Measurements from ENCODE around the gene B3GNT3. TPM values are rescaled to one million over a fixed set of nuclear protein-coding genes. Genes with fewer than 3 reads are reported as not detected.

The B3GNT3 gene, protein sequence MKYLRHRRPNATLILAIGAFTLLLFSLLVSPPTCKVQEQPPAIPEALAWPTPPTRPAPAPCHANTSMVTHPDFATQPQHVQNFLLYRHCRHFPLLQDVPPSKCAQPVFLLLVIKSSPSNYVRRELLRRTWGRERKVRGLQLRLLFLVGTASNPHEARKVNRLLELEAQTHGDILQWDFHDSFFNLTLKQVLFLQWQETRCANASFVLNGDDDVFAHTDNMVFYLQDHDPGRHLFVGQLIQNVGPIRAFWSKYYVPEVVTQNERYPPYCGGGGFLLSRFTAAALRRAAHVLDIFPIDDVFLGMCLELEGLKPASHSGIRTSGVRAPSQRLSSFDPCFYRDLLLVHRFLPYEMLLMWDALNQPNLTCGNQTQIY
- under 1 TPM in 1 of 9 donors, not detected in 8; 0.39 TPM for total RNA-seq
- under 1 TPM in 1 of 3 donors, not detected in 2; 0.03 TPM for polyA plus RNA-seq
- long read RNA-seq, donor 1 = 0 reads
- long read RNA-seq, donor 2 = 0 reads
- long read RNA-seq, donor 3 = 0 reads
- long read RNA-seq, donor 4 = 0 reads
- long read RNA-seq, donor 5 = 0 reads
- long read RNA-seq, donor 6 = 0 reads
- long read RNA-seq, donor 7 = 0 reads
- long read RNA-seq, donor 8 = 0 reads
- long read RNA-seq, donor 9 = 0 reads
- long read RNA-seq, donor 10 = 0 reads

DNA sequence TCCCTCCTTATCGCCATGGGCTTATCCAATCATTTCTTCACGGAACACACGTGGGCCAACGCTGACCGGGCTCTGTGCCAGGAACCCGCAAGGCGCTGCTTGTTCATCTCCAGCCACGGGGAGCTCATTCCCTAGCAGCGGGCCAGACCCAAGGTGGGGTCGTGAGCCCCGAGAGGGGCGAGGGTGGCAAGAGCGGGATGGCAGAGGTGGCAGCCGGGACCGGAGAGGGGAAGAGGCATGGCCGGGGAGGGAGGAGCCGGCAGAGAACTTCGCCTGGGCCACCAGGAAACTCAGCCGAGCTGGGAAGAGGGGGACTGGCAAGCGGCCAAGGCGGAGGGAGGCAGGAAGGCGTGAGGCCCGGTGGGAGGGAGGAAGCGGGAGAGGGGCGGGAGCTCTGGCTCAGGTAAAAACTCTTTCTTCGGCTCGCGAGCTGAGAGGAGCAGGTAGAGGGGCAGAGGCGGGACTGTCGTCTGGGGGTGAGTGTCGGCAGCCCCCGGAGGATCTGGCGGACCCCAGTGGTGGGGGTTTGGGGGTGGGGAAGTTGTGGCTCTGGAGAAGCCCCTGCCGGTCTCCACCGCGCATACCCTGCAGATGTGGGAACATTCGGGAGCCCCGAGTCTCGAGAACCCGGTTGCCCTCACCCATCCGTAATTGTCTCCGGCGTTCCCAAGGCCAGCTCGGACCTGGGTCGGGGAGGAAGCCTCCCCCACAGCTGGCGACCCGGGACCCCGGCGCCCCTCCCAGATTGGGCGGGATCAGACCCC, at the start of gene B3GNT3:
B3GNT3 (plus strand) TSS at position 408 of the 764 bp plus-strand sequence. CDS start 12,670 bp downstream, outside the sequence.
- intact Hi-C loops (cut with DNase I) = no loop called here
- H3K27me3 ChIP-seq = peaks cover 33% of the 10 kb centered on the region
- 4 to 8% (median 4%) methylated on average over 24 to 50 of the region's 50 CpGs for WGBS, 4 donors
- no peaks in the 10 kb centered on the region for H3K4me1 ChIP-seq (replicated peaks in 1 of 2)
- no peaks in the 10 kb centered on the region for H3K9me3 ChIP-seq (replicated peaks in 1 of 3)
- no peaks in the 10 kb centered on the region for H3K36me3 ChIP-seq (replicated peaks in 1 of 2)
- H3K4me3 ChIP-seq = no peak within 1 kb of the TSS
- no peak within 1 kb of the TSS for H3K27ac ChIP-seq
- DNase-seq = peak in 3 of 7 donors; percentile 24 to 57 (median 28)
- no peak for TF ChIP-seq POLR2A (IDR thresholded peaks at IDR 0.05)
- TF ChIP-seq, protein P1, sequence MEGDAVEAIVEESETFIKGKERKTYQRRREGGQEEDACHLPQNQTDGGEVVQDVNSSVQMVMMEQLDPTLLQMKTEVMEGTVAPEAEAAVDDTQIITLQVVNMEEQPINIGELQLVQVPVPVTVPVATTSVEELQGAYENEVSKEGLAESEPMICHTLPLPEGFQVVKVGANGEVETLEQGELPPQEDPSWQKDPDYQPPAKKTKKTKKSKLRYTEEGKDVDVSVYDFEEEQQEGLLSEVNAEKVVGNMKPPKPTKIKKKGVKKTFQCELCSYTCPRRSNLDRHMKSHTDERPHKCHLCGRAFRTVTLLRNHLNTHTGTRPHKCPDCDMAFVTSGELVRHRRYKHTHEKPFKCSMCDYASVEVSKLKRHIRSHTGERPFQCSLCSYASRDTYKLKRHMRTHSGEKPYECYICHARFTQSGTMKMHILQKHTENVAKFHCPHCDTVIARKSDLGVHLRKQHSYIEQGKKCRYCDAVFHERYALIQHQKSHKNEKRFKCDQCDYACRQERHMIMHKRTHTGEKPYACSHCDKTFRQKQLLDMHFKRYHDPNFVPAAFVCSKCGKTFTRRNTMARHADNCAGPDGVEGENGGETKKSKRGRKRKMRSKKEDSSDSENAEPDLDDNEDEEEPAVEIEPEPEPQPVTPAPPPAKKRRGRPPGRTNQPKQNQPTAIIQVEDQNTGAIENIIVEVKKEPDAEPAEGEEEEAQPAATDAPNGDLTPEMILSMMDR (IDR thresholded peaks at IDR 0.05) = no peak

DNA sequence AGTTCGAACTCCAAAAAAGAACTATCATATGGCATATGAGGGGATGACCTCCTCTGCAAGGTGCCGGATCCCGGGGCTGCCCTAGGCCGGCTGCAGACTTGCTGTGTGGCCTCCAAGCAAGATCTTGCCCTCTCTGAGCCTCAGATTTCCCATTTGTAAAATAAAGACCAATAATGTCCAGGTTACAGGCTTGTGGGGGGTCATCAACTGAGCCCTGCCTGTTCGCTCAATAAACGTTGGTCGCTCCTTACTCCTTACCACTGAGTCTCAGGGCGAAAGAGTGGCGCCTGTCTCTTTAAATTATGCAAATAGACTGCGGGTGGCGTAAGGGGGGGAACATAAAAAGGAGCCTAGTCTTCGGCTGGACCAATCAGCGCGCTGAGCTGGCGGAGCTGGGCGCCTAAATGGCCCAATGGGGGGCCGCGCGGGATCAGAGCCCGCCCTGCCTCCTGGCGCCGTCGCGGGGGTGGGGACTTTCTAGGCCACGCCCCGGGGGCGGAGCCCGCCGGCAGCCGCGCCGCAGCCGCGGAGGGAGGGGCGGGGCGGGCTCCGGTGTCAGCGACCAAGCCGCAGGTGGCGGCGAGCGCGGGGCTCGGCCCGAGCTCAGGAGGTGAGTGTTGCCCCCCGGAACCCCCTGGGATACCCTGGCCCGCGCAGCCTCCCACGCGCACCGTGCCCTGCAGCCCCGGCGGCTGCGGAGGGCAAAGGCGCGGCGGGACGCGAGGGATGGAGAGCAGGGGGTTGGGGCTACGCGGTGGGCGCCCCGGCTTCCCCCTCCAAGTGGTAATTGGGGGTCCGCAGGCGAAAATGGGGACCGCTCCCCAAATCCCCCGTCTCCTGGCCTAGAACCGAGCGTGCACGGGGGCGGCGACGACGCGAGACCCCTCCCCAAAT, 47.5 kb upstream of the B3GNT3 start:
- Histone ChIP-seq H3K4me3 (peak overlapping the region in 1 of 4 donors; percentile 48), H3K9me3 (replicated peaks in 1 of 3) (no peaks in the 10 kb centered on the region), H3K36me3 (replicated peaks in 1 of 2) (no peaks in the 10 kb centered on the region), H3K27me3 (no peaks in the 10 kb centered on the region), H3K27ac (no peak overlapping the region), H3K4me1 (replicated peaks in 1 of 2) (peaks cover 9 to 18% of the 10 kb centered on the region in 2 donors)
- TF ChIP-seq, protein P1 (IDR thresholded peaks at IDR 0.05) = no peak
- no peak for TF ChIP-seq POLR2A (IDR thresholded peaks at IDR 0.05)
- peak; percentile 93 to 98 (median 96) for DNase-seq
- intact Hi-C loops (cut with DNase I) = no loop called here
- WGBS, 4 donors = 5 to 21% (median 14%) methylated on average over 8 to 74 of the region's 75 CpGs

DNA sequence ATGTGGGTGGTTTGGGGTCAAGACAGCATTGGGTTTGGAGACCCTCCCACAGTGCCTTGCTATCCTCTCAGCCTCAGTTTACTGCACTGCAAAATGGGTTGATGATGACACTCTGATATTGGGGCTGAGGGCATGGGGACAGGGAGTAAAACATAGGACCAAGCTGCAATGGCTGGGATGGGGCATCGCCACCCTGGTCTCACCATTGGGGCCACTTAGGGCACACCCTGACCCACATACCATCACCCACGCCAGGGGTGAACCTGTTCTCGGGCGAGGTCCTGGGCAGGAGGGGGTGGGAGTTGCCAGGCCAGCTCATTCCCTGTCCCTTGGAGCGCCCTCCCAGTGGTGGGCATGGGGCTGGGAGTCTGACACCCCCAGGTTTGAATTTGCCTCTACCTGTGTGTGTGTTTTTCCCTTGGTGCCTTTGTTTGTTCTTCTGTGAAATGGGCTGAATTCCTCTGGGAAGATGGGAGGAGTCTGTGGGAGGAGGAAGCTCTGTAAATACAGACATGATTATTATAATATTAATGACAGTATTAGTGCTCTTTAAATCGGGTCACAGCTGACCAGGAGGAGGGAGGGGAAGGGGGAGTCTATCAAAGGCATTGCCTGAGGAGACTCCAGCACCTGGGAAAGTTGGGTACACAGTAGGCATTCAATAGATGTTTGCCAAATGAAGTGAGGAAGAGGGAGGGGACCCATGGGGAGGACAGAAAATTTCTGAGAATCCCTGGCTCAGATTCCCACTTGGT, 45.9 kb upstream of the B3GNT3 start:
- H3K27me3 ChIP-seq = no peaks in the 10 kb centered on the region
- no peaks in the 10 kb centered on the region for H3K36me3 ChIP-seq (replicated peaks in 1 of 2)
- no peak for TF ChIP-seq POLR2A (IDR thresholded peaks at IDR 0.05)
- TF ChIP-seq, protein P1 (IDR thresholded peaks at IDR 0.05) = no peak
- H3K9me3 ChIP-seq (replicated peaks in 1 of 3) = no peaks in the 10 kb centered on the region
- H3K4me3 ChIP-seq = no peak overlapping the region
- WGBS, 4 donors = 50 to 73% (median 67%) methylated on average over 2 to 6 of the region's 6 CpGs
- H3K4me1 ChIP-seq (replicated peaks in 1 of 2) = peaks cover 11 to 21% of the 10 kb centered on the region in 2 donors
- no peak for DNase-seq
- peak overlapping the region in 2 of 5 donors; percentile 59 to 72 for H3K27ac ChIP-seq
- intact Hi-C loops (cut with DNase I) = no loop called here
